ENCODE data around the gene PARPBP. TPM values are rescaled to one million over a fixed set of nuclear protein-coding genes. Genes with fewer than 3 reads are reported as not detected.

Gene PARPBP
- total and polyA plus RNA-seq, 2 of the 13 experiments (the other 11 are each of a cell fraction or from before 2014, with no cell fraction given) = 6.7 to 28.4 TPM

DNA sequence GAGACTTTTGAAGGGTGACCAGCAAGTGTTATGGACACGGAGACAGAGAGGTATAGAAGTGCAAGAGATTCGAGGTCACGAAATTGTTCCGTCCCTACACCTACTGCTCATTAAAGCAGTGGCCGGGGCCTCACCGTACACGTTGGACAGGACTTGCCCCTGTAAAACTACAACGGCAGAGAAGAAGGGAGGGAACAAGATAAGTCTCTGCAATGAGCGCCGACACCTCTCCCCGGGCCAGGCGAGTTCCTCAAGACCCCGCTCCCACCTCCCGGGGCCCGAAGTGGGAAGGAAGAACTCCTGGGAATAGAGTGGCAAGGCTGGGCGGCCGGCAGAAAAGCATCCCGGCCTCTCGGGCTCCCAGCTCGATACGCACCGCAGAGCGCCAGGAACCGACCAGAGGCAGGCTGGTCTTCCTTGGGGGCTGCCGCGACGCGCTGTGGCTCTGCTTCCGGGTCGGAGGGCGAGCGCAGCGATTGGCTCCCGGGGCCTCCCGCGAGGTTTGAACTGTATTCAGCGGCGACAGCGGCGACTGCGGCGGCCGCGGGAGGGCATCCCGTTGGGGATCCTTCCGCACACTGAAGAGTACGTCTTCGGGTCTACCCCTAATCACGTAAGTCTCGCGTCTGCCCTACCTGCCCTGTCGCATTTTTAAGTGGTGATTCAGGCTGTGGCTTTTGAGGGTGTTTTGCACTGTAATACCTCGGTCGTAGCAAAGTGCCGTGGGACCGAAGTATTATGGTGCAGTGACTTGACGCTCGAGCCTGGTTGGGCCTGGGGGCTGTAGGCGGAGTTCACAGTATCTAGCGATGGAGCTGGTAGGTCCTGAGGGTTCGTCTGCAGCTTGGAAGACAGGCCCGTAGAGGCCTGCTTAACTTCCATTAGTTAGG lies at the start of gene PARPBP, which contains the start of gene NUP37 (continued):
- TF ChIP-seq, protein P1, sequence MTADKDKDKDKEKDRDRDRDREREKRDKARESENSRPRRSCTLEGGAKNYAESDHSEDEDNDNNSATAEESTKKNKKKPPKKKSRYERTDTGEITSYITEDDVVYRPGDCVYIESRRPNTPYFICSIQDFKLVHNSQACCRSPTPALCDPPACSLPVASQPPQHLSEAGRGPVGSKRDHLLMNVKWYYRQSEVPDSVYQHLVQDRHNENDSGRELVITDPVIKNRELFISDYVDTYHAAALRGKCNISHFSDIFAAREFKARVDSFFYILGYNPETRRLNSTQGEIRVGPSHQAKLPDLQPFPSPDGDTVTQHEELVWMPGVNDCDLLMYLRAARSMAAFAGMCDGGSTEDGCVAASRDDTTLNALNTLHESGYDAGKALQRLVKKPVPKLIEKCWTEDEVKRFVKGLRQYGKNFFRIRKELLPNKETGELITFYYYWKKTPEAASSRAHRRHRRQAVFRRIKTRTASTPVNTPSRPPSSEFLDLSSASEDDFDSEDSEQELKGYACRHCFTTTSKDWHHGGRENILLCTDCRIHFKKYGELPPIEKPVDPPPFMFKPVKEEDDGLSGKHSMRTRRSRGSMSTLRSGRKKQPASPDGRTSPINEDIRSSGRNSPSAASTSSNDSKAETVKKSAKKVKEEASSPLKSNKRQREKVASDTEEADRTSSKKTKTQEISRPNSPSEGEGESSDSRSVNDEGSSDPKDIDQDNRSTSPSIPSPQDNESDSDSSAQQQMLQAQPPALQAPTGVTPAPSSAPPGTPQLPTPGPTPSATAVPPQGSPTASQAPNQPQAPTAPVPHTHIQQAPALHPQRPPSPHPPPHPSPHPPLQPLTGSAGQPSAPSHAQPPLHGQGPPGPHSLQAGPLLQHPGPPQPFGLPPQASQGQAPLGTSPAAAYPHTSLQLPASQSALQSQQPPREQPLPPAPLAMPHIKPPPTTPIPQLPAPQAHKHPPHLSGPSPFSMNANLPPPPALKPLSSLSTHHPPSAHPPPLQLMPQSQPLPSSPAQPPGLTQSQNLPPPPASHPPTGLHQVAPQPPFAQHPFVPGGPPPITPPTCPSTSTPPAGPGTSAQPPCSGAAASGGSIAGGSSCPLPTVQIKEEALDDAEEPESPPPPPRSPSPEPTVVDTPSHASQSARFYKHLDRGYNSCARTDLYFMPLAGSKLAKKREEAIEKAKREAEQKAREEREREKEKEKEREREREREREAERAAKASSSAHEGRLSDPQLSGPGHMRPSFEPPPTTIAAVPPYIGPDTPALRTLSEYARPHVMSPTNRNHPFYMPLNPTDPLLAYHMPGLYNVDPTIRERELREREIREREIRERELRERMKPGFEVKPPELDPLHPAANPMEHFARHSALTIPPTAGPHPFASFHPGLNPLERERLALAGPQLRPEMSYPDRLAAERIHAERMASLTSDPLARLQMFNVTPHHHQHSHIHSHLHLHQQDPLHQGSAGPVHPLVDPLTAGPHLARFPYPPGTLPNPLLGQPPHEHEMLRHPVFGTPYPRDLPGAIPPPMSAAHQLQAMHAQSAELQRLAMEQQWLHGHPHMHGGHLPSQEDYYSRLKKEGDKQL (CRISPR knock-in tag; IDR thresholded peaks at IDR 0.05; ENCODE audit: low read depth) = peak; percentile 53; the same call in 1 of the 2 replicates
- TF ChIP-seq, protein P2, sequence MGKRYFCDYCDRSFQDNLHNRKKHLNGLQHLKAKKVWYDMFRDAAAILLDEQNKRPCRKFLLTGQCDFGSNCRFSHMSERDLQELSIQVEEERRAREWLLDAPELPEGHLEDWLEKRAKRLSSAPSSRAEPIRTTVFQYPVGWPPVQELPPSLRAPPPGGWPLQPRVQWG (CRISPR knock-in tag; IDR thresholded peaks at IDR 0.05; ENCODE audit: borderline replicate concordance, low read depth) = no peak
- peak; percentile 91; the same call in 1 of the 2 replicates for TF ChIP-seq THYN1 (CRISPR knock-in tag; IDR thresholded peaks at IDR 0.05; ENCODE audit: borderline replicate concordance, low read depth)
- TF ChIP-seq ZNF546 (CRISPR knock-in tag; conservative IDR thresholded peaks at IDR 0.05) = peak; percentile 87; the same call in 1 of the 2 replicates
- no peak for TF ChIP-seq NPAS2 (CRISPR knock-in tag; IDR thresholded peaks at IDR 0.05; ENCODE audit: borderline replicate concordance)
- TF ChIP-seq, protein P3, sequence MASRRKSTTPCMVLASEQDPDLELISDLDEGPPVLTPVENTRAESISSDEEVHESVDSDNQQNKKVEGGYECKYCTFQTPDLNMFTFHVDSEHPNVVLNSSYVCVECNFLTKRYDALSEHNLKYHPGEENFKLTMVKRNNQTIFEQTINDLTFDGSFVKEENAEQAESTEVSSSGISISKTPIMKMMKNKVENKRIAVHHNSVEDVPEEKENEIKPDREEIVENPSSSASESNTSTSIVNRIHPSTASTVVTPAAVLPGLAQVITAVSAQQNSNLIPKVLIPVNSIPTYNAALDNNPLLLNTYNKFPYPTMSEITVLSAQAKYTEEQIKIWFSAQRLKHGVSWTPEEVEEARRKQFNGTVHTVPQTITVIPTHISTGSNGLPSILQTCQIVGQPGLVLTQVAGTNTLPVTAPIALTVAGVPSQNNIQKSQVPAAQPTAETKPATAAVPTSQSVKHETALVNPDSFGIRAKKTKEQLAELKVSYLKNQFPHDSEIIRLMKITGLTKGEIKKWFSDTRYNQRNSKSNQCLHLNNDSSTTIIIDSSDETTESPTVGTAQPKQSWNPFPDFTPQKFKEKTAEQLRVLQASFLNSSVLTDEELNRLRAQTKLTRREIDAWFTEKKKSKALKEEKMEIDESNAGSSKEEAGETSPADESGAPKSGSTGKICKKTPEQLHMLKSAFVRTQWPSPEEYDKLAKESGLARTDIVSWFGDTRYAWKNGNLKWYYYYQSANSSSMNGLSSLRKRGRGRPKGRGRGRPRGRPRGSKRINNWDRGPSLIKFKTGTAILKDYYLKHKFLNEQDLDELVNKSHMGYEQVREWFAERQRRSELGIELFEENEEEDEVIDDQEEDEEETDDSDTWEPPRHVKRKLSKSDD (CRISPR knock-in tag; IDR thresholded peaks at IDR 0.05; ENCODE audit: low read depth) = no peak
- TF ChIP-seq ADNP (CRISPR knock-in tag; IDR thresholded peaks at IDR 0.05) = no peak
- peak; percentile 46; the same call in 1 of the 2 replicates for TF ChIP-seq PRMT3 (CRISPR knock-in tag; IDR thresholded peaks at IDR 0.05; ENCODE audit: borderline replicate concordance, low read depth)
- peak; percentile 30 for TF ChIP-seq THRA (CRISPR knock-in tag; IDR thresholded peaks at IDR 0.05; ENCODE audit: borderline replicate concordance)
- TF ChIP-seq MEF2D (CRISPR knock-in tag; IDR thresholded peaks at IDR 0.05) = peak; percentile 55; the same call in 1 of the 2 replicates
- TF ChIP-seq MTA3 (CRISPR knock-in tag; IDR thresholded peaks at IDR 0.05) = no peak
- no peak for TF ChIP-seq ZNF10 (CRISPR knock-in tag; IDR thresholded peaks at IDR 0.05; ENCODE audit: borderline replicate concordance, low read depth)
- 0 out of 2 replicates have a peak, but pooled peaks have one; percentile 39 for TF ChIP-seq ZNF30 (CRISPR knock-in tag; IDR thresholded peaks at IDR 0.05)
